NB4 (cell line): Measurements from ENCODE around the gene XKR8.

Experiments
- DNase-seq: peaks from one replicate; pipeline ENCODE4 v3.0.0; 2010; ENCODE audit warnings: low read depth
- H3K4me3 ChIP-seq: one replicate; pipeline ENCODE4 v1.5.1; 2011; ENCODE audit warnings: mild to moderate bottlenecking, low read depth, low read length, moderate library complexity
- MAX ChIP-seq: IDR thresholded peaks from 2 replicates; pipeline ENCODE4 v1.6.1; 2011; ENCODE audit warnings: low read depth, low read length
- MYC ChIP-seq: IDR thresholded peaks from 2 replicates; pipeline ENCODE4 v1.6.1; 2011; ENCODE audit warnings: low read depth, low read length
- POLR2A ChIP-seq: IDR thresholded peaks from 2 replicates; pipeline ENCODE4 v1.6.1; 2011; ENCODE audit warnings: mild to moderate bottlenecking; ENCODE audit not compliant: insufficient read length; ENCODE audit errors: extremely low read depth
- TF ChIP-seq, protein P1 (sequence below): IDR thresholded peaks from one replicate; pipeline ENCODE4 v1.5.1; 2012; ENCODE audit warnings: low read depth, low read length

XKR8 gene

GRCh38 chr1:27938488-27938887, 21.3 kb upstream of the XKR8 start:
- no peak for DNase-seq
- TF ChIP-seq POLR2A (no peak), MYC (no peak), MAX (no peak)
- TF ChIP-seq, protein P1, sequence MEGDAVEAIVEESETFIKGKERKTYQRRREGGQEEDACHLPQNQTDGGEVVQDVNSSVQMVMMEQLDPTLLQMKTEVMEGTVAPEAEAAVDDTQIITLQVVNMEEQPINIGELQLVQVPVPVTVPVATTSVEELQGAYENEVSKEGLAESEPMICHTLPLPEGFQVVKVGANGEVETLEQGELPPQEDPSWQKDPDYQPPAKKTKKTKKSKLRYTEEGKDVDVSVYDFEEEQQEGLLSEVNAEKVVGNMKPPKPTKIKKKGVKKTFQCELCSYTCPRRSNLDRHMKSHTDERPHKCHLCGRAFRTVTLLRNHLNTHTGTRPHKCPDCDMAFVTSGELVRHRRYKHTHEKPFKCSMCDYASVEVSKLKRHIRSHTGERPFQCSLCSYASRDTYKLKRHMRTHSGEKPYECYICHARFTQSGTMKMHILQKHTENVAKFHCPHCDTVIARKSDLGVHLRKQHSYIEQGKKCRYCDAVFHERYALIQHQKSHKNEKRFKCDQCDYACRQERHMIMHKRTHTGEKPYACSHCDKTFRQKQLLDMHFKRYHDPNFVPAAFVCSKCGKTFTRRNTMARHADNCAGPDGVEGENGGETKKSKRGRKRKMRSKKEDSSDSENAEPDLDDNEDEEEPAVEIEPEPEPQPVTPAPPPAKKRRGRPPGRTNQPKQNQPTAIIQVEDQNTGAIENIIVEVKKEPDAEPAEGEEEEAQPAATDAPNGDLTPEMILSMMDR, result no peak
- H3K4me3 ChIP-seq, result no peak overlapping the region

GRCh38 chr1:27940297-27940696, 19.5 kb upstream of the XKR8 start:
- DNase-seq, result peak; percentile 78
- H3K4me3 ChIP-seq, result no peak overlapping the region
- TF ChIP-seq, protein P1, result peak; percentile 33
- no peak for TF ChIP-seq MYC

- no peak for DNase-seq
- TF ChIP-seq MAX (no peak), MYC (no peak), POLR2A (no peak)
- TF ChIP-seq, protein P1, result no peak
- H3K4me3 ChIP-seq, result no peak overlapping the region
These were observed 18.8 kb upstream of the XKR8 start for GRCh38 chr1:27940870-27941560.

DNA sequence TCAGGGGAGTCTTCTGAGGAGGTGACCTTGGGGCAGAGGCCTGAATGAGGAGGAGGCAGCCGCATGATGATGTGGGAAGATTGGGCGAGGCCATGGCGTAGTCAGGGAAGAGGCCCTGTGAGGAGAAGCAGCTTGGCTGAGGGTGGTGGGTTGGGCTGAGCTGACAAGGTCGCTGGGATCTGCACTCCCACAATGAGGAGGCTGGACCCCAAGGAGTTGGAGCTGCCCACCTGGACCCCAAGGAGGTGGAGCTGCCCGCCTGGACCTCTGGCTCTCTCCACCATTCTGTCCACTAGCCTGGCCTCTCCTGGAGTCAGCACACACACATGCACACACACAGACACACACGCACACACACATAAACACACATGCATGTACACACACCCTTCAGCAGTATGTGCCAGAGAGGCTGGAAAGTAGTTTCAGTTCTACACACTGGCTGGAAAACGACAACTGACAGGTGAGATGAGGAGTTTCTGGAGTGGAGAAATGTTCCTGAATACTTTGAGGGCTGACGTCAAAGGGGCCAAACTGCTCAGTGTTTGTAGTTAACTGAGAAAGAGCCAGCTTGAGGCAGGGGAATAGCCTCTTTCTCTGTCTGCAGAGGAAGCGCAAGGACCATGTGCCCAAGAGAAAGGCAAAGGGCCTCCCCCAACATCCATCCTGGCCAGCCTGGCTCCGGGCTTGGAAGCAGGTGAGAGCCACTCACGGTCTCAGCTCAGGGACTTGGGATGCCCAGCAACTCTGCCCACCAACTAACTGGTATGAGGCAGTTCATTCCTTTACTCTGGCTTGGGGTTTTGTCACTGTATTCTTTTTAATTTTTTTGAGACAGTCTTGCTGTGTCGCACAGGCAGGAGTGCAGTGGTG, 17.9 kb upstream of the XKR8 start:
- TF ChIP-seq POLR2A, result no peak
- TF ChIP-seq, protein P1, result no peak
- H3K4me3 ChIP-seq, result no peak overlapping the region
- no peak for DNase-seq

DNA sequence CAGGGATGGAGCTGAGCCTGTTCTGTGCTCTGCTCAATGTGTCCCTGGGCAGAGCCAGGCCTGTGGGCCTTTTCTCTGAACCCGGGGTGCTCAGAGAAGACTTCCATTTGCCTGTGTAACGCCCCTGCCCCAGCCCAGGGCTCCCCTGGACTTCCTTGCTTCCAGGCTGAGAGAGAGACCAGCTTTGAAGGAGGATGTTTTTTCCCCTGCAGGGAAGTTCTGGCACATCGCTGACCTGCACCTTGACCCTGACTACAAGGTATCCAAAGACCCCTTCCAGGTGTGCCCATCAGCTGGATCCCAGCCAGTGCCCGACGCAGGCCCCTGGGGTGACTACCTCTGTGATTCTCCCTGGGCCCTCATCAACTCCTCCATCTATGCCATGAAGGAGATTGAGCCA, 14.8 kb upstream of the XKR8 start:
- DNase-seq, result no peak
- TF ChIP-seq MYC (no peak), POLR2A (no peak), MAX (no peak)
- TF ChIP-seq, protein P1, result no peak
- H3K4me3 ChIP-seq, result no peak overlapping the region

GRCh38 chr1:27949027-27949426, 10.7 kb upstream of the XKR8 start:
- TF ChIP-seq MYC (no peak), POLR2A (no peak), MAX (no peak)
- TF ChIP-seq, protein P1, result no peak
- DNase-seq, result no peak
- H3K4me3 ChIP-seq, result no peak overlapping the region
